IMR-90 (cell line): Measurements from ENCODE around the gene RPS3.

Source experiments
- CTCF ChIP-seq: conservative IDR thresholded peaks from 2 replicates; pipeline ENCODE4 v1.5.1; 2012; ENCODE audit warnings: mild to moderate bottlenecking, low read depth, low read length, improper control_type of control experiment
- ELK1 ChIP-seq: fragments of 150-350 bp; IDR thresholded peaks from 2 replicates; pipeline ENCODE4 v1.6.1; 2016; ENCODE audit warnings: low read depth, mild to moderate bottlenecking, low read length, moderate library complexity, borderline replicate concordance
- FOS ChIP-seq: fragments of 150-350 bp; IDR thresholded peaks from 2 replicates; pipeline ENCODE4 v1.6.1; 2016; ENCODE audit warnings: low read depth, low read length
- MAZ ChIP-seq: IDR thresholded peaks from 2 replicates; pipeline ENCODE4 v1.6.1; 2012; ENCODE audit warnings: low read depth, mild to moderate bottlenecking, low read length, improper control_type of control experiment, moderate library complexity, borderline replicate concordance
- POLR2A ChIP-seq: IDR thresholded peaks from 2 replicates; pipeline ENCODE4 v1.6.1; 2012; ENCODE audit warnings: mild to moderate bottlenecking, low read depth, low read length

- TF ChIP-seq CTCF (no peak), POLR2A (no peak), MAZ (no peak), FOS (no peak), ELK1 (no peak)
Observed at GRCh38 chr11:75428989-75429640, 29.8 kb downstream of the RPS3 start.
